ENCODE data around the gene XRCC3. TPM values are rescaled to one million over a fixed set of nuclear protein-coding genes. Genes with fewer than 3 reads are reported as not detected.

The XRCC3 gene
- total RNA-seq, 1 donor from 2014 or later = 5.6 TPM

DNA sequence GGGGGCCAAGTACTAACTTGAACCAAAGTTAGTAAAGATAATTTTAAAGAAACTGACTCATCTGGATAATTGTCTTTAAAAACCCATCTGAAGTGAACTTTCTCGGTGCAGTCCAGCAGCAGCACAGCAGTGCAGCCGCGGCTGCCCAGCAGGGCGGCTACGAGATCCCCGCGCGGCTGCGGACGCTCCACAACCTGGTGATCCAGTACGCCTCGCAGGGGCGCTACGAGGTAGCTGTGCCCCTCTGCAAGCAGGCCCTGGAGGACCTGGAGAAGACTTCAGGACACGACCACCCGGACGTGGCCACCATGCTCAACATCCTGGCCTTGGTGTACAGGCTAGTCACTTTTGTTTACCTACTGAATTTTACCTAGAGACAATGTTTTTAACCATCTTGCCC, 52.7 kb downstream of the XRCC3 start:
- Histone ChIP-seq H3K27me3 (no peaks in the 10 kb centered on the region), H3K9me3 (no peaks in the 10 kb centered on the region), H3K36me3 (peaks cover 88% of the 10 kb centered on the region), H3K27ac (no peak overlapping the region), H3K4me3 (no peak overlapping the region), H3K4me1 (peaks cover 7% of the 10 kb centered on the region)
- DNase-seq (no peak), ATAC-seq (no peak)
- intact Hi-C loops (cut with DNase I) = no loop called here
- TF ChIP-seq, protein P1, sequence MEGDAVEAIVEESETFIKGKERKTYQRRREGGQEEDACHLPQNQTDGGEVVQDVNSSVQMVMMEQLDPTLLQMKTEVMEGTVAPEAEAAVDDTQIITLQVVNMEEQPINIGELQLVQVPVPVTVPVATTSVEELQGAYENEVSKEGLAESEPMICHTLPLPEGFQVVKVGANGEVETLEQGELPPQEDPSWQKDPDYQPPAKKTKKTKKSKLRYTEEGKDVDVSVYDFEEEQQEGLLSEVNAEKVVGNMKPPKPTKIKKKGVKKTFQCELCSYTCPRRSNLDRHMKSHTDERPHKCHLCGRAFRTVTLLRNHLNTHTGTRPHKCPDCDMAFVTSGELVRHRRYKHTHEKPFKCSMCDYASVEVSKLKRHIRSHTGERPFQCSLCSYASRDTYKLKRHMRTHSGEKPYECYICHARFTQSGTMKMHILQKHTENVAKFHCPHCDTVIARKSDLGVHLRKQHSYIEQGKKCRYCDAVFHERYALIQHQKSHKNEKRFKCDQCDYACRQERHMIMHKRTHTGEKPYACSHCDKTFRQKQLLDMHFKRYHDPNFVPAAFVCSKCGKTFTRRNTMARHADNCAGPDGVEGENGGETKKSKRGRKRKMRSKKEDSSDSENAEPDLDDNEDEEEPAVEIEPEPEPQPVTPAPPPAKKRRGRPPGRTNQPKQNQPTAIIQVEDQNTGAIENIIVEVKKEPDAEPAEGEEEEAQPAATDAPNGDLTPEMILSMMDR (IDR thresholded peaks at IDR 0.05) = no peak

DNA sequence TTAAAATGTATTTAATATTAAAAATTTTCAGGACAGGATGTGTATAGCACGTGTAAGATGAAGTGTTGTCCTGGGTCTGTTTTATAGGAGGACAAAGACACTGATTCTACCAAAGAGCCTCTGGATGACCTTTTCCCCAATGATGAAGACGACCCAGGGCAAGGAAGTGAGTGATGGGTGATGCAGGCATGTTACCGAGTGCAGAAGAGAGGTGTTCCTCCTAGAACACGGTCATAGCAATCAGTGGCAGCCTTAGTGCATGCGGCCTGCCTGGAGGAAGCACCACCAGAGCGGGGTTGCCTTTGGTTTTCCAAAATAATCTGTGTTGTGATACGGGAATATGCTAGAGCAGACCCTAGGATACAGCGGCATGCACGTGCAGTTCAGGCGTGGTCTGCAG, 53.2 kb downstream of the XRCC3 start:
- TF ChIP-seq, protein P1 (IDR thresholded peaks at IDR 0.05) = no peak
- no peak overlapping the region for H3K4me3 ChIP-seq
- peaks cover 88% of the 10 kb centered on the region for H3K36me3 ChIP-seq
- intact Hi-C loops (cut with DNase I) = no loop called here
- ATAC-seq = no peak
- H3K4me1 ChIP-seq = peaks cover 10% of the 10 kb centered on the region
- no peak for DNase-seq
- no peaks in the 10 kb centered on the region for H3K27me3 ChIP-seq
- H3K9me3 ChIP-seq = no peaks in the 10 kb centered on the region
- H3K27ac ChIP-seq = no peak overlapping the region

DNA sequence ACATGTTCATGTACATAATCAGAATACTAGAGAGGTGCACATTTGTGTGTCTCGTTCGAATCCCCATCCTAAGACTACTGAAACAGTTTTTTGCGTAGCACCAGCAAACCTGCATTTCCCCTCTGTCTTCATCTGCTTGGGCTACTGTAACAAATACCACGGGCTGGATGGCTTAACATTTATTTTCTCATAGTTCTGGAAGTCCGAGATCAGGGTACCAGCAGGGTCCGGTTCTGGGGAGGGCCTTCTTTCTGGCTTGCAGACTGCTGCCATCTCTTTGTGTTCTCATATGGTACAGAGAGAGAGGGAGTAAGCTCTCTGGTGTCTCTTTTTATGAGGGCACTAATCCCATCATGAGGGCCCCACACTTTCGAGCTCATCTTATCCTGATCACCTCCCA, 55.6 kb downstream of the XRCC3 start:
- Histone ChIP-seq H3K4me1 (peaks cover 31% of the 10 kb centered on the region), H3K27ac (no peak overlapping the region), H3K36me3 (peaks cover 98% of the 10 kb centered on the region), H3K4me3 (no peak overlapping the region), H3K27me3 (no peaks in the 10 kb centered on the region), H3K9me3 (no peaks in the 10 kb centered on the region)
- ATAC-seq (no peak), DNase-seq (no peak)
- intact Hi-C loops (cut with DNase I) = no loop called here
- TF ChIP-seq, protein P1 (IDR thresholded peaks at IDR 0.05) = no peak

DNA sequence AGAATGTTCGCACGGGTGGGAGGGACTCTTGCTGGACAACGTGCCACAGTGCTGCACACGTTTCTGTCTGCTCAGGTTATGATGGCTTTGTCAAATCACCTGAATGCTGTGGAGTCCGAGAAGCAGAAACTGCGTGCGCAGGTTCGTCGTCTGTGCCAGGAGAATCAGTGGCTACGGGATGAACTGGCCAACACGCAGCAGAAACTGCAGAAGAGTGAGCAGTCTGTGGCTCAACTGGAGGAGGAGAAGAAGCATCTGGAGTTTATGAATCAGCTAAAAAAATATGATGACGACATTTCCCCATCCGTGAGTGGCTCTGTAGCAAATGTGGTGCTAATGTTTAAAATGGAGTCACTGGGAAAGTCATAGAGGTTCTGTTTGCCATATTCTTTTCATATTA, 57.8 kb downstream of the XRCC3 start:
- TF ChIP-seq, protein P1 (IDR thresholded peaks at IDR 0.05) = no peak
- ATAC-seq (no peak), DNase-seq (no peak)
- no peaks in the 10 kb centered on the region for H3K27me3 ChIP-seq
- H3K36me3 ChIP-seq = peaks cover 82% of the 10 kb centered on the region
- peak overlapping the region; percentile 42 for H3K27ac ChIP-seq
- no peaks in the 10 kb centered on the region for H3K9me3 ChIP-seq
- intact Hi-C loops (cut with DNase I) = no loop called here
- H3K4me1 ChIP-seq = peaks cover 45% of the 10 kb centered on the region
- no peak overlapping the region for H3K4me3 ChIP-seq

DNA sequence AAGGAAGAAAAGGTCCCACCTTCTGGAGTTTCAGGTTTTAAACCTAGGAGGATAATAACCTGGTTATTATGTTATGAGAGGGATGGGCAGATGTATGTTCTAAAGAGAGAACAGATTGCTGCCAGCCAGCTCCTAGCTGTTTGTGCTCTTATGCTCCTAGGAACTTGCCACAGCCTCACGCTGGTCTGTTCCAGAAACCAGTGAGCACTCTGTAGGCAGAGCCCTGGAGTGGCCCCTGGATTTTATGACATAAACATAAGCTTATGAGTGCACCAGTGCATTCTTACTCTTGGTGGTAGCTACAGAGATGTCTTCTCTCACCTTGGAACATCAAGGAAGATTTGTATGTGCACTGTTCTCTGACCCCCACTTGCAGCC, 58.5 kb downstream of the XRCC3 start:
- Histone ChIP-seq H3K4me1 (peaks cover 51% of the 10 kb centered on the region), H3K27me3 (no peaks in the 10 kb centered on the region), H3K9me3 (no peaks in the 10 kb centered on the region), H3K27ac (no peak overlapping the region), H3K36me3 (peaks cover 75% of the 10 kb centered on the region), H3K4me3 (no peak overlapping the region)
- DNase-seq = no peak
- intact Hi-C loops (cut with DNase I) = no loop called here
- ATAC-seq = no peak
- TF ChIP-seq, protein P1 (IDR thresholded peaks at IDR 0.05) = no peak
